HG03558 (cell line): ENCODE results near the gene MTURN.
A peak's percentile ranks its signal among the peaks of the same experiment; 100 is the strongest.
"Not testable (repeated sequence)": the region's sequence is repeated elsewhere in the genome, so short reads cannot be mapped to it uniquely, and the experiment has no call there.

Experiments used
- ATAC-seq: cut with Tn5 transposase; IDR thresholded peaks from one replicate; pipeline ENCODE4 v1.9.1; 2021; ENCODE audit warnings: moderate number of reproducible peaks; ENCODE audit not compliant: unreplicated experiment; ENCODE audit errors: extremely low read depth

The MTURN gene

DNA sequence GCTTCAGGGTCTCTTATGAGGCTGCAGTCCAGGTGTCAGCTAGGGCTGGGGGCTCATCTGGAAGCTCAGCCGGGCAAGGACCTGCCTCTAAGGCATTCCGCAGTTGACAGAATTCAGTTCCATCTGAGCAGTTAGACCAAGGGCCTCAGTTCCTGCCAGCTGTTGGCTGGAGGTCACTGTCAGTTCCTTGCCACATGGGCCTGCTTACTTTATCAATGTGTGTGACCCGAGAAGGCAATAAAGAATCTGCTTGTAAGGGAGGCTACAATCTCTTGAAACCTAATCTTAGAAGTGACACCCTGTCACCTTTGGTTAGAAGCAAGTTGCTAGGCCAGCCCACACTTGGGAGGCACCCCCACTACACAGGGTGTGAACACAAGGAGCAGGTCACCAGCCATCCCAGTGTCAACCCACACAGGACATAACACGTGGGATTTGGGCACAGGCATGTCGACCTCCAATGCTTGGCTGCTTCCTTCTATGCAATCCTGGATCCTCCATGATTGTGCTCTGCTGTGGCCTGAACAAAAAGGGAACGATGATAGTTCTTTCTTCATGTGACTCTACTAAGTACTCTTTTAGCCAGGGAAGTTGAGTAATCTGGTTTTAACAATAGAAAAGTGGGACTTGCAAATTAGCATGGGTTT lies 41.8 kb downstream of the MTURN start:
- ATAC-seq, result no peak

GRCh38 chr7:30177186-30177585 lies 42.4 kb downstream of the MTURN start:
- no peak for ATAC-seq

- no peak for ATAC-seq
Observed at GRCh38 chr7:30177965-30178364, 43.2 kb downstream of the MTURN start.

DNA sequence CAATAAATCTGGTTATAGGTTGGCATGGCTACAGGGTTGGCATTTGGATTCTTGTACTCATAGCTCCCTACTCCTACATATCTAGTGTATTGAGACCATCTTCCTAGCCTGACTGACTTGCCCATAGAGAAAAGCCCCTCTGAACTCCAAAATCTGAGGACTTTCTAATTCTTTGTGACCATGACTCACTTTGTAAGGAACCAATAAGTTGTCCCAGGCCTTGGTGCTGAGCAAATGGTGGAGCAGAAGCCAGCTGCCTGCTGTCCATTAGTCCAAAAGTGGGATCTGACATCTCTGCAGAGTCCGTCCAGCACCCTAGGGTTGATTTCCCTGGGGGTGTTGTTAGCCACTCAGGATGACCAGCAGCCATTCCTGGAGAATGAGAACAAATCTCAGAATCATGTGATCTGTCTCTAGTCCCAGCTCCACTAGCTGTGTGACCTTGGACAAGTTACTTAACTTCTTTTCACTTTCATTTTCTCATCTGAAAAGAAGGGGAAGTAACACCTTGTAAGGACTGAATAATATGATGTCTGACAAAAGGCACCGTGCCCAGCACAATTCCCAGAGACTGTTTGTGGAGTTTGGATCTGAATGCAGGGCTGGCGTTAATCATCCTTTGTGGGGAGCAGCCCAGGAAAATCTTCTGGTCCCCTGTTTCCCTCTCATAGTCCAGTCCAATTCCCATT lies 44.1 kb downstream of the MTURN start:
- ATAC-seq, result peak; percentile 75

GRCh38 chr7:30180718-30181117 lies 45.9 kb downstream of the MTURN start:
- no peak for ATAC-seq

DNA sequence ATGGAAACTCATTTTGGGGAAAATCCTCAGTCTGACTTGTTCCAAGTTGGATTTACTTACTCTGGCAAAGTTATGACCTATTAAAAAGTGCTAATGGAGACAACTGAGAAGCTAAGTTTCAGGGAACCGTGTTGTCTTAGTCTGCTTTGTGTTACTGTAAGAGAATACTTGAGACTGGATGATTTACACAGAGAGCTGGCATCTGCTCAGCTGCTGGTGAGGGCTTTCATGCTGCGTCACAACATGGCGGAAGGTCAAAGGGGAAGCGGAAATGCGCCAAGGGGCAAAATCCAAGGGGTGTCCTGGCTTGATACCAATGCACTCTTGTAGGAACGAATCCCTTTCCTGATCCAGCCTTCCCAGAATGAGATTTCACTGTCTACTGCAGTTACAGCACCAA lies 46.4 kb downstream of the MTURN start:
- no peak for ATAC-seq

- no peak for ATAC-seq
Observed at GRCh38 chr7:30181736-30182522, 47.1 kb downstream of the MTURN start.

DNA sequence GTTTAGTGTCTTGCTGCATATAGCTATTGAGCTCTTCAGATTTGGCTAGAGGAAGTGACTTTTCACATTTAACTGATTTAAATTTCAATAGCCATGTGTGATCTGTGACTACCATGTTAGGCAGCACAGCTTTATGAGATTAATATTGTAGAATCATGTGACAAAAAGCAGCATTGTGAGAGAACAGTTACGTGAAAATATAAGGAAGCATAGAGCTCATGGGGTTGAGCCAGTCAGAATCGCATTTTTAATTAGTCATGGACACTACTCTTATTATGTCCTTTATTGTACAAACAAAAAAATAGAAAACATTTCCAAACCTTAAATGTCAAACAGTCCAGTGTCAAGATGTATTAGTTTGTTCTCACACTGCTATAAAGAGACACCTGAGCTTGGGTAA lies 48.0 kb downstream of the MTURN start:
- no peak for ATAC-seq

GRCh38 chr7:30183749-30184369 lies 49.1 kb downstream of the MTURN start:
- no peak for ATAC-seq

DNA sequence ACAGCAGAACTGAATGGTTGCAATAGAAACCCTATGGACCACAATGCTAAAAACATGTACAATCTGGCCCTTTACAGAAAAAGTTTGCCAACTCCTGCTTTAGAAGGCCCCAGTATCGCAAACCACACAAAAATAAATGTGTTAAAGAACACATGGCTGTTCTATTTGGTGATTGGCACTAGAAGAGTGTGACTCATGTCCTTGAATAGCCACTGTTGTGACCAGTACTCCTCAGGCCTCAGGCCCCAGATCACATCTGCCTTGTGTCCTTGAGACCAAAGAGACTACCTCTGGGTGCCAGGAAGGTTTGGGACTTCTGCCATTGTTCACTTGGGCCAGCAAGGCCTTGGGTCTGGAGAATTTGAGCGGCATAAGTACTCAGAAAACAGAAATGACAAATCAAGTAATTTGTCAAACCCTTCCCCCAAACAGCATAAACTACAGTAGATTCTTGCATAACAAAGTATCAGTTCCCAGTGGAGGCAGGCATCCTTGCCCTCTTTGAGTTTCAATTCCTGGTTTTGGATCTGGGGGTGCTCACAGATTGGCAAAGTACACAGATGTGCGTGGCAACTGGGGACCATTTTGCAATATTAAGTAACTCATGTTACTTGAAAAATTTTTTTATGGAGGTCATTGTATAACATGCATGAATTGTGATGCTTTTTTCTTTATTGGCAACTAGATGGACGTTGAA lies 50.2 kb downstream of the MTURN start:
- ATAC-seq, result no peak

DNA sequence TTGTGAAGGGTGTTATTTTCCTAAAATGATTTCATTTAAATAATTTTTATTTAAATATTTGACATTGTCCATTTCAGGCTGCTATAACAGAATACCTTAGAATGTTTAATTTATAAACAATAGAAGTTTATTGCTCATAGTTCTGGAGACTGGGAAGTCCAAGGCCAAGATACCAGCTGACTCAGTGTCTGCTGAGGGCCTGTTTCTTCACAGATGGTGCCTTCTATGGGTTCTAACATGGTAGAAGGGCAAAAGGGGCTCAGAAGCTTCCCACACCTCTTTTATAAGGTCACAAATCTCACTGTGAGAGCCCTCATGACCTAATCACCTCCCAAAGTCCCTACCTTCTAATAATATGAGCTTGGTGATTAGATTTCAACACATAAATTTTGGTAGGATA lies 50.7 kb downstream of the MTURN start:
- ATAC-seq, result no peak

GRCh38 chr7:30186725-30187124 lies 51.9 kb downstream of the MTURN start:
- ATAC-seq, result no peak

DNA sequence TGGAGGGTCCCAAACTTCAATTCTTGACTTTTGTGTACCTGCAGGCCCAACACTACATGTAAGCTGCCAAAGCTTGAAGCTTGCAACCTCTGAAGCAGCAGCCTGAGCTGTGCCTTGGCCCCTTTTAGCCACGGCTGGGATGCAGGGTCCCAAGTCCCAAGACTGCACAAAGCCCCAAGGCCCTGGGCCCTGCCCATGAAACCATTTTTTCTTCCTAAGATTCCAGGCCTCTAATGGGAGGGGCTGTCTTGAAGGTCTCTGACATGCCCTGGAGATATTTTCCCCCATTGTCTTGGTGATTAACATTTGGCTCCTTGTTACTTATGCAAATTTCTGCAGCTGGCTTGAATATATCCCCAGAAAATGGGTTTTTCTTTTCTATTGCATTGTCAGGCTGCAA lies 52.7 kb downstream of the MTURN start:
- ATAC-seq, result no peak

- ATAC-seq, result not testable (repeated sequence)
Observed at GRCh38 chr7:30188381-30188780, 53.6 kb downstream of the MTURN start.

DNA sequence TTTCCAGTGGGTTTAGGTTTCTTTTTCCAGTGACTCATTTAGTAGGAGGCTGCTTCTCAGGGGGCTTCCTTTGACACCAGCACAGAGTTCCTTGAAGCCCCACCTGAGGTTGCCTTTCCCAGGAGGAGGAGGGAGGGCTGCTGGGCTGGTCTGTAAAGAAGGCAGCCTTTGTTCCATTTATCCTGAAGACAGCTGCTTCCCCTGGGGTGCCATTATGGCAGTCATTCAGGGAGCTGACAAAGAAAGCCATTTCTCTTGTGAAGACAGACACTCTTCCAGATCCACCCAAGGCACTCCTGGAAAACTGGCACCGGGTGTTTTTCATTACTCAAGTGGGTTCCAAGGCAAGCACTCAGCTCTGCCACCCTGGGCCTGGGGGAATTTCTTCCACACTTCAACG lies 54.0 kb downstream of the MTURN start:
- ATAC-seq, result no peak

DNA sequence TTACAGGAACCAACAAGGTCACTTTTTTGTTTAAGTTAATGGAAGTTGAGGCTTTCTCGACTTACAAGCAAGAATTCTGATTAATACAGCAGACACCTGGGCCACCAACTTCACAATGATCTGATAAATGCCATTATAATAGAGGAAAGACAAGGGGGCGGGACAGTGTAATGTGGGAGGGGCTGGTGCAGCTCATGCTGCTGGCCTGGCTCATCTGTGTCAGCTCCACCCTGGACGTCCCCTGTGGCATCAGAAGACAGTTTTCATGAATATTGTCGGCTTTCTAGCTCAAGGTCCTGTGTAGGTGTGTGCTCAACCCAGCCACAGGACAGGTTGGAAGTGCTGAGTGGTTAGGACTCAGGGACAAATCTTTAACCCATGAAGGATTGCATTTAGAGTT lies 57.0 kb downstream of the MTURN start:
- ATAC-seq, result no peak

DNA sequence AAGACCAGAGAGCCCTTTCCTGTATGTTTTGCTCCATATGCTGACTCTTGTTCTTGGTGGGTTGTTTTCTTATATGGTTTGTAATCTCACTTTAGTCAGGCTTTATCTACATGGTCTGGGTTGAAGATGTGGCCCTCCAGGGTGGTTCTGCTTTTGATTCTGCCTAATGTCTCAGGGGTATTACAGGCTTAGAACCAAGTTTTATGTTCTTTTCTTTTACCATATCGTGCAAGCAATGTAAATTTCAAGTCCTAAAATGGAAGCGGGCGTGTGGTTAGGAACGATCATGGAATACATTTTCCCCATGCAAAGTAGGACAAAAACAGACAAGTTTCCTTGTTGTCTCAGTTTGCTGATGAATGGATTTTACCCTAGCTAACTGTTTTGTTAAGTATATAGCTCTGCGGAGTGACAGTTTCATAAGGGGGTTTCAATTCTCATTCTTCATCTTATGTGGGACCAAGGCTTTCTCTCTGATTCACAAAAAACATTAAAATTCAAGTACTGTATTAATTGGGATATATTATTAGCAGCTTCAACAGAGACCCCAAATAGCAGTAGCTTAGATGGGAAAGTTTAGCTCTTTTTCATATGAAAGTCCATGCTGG lies 58.7 kb downstream of the MTURN start:
- no peak for ATAC-seq

DNA sequence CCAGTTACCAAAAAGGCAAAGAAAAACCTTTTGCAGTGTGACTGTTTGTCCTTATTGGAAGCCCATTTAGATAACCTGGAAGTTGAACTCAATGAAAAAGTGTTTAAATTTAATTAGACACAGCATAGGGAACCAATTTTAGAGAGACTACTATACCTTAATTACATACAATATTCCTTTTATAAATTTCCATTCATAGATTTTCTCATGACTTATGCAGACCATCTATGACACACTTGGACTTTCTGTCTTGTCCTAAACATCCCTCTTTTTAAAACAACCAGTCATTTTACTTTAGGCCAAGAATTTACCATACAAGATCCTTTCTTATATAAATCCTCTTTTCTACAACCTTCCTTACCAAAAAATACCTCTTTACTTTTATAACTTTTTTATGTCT lies 61.6 kb downstream of the MTURN start:
- ATAC-seq, result no peak

- ATAC-seq, result no peak
Observed at GRCh38 chr7:30197438-30197837, 62.7 kb downstream of the MTURN start.

GRCh38 chr7:30199271-30199670 lies 64.5 kb downstream of the MTURN start:
- ATAC-seq, result no peak
